ENCODE measurements around the gene GLB1L2.

The GLB1L2 gene

GRCh38 chr11:134349109-134349801 is 17.5 kb downstream of the GLB1L2 start:
- no peak for FAIRE-seq

- FAIRE-seq: no peak
Observed at GRCh38 chr11:134349802-134350355, 18.1 kb downstream of the GLB1L2 start.

- FAIRE-seq: no peak
Observed at GRCh38 chr11:134350381-134350780, 18.6 kb downstream of the GLB1L2 start.

- no peak for FAIRE-seq
Observed at GRCh38 chr11:134352111-134352510, 20.3 kb downstream of the GLB1L2 start.

GRCh38 chr11:134355136-134355535 is 23.3 kb downstream of the GLB1L2 start:
- no peak for FAIRE-seq

- FAIRE-seq: no peak
Observed at GRCh38 chr11:134355656-134356055, 23.9 kb downstream of the GLB1L2 start.

- FAIRE-seq: no peak
Observed at GRCh38 chr11:134356656-134357544, 25.1 kb downstream of the GLB1L2 start.

- no peak for FAIRE-seq
Observed at GRCh38 chr11:134357545-134357839, 25.7 kb downstream of the GLB1L2 start.

- no peak for FAIRE-seq
Observed at GRCh38 chr11:134358165-134358855, 26.5 kb downstream of the GLB1L2 start.

- no peak for FAIRE-seq
Observed at GRCh38 chr11:134358856-134359490, 27.2 kb downstream of the GLB1L2 start.

- FAIRE-seq: no peak
Observed at GRCh38 chr11:134359646-134360045, 27.9 kb downstream of the GLB1L2 start.

- no peak for FAIRE-seq
Observed at GRCh38 chr11:134360050-134360835, 28.5 kb downstream of the GLB1L2 start.

GRCh38 chr11:134361661-134362060 is 29.9 kb downstream of the GLB1L2 start:
- FAIRE-seq: no peak

- FAIRE-seq: no peak
Observed at GRCh38 chr11:134362192-134362901, 30.6 kb downstream of the GLB1L2 start.

- FAIRE-seq: no peak
Observed at GRCh38 chr11:134363161-134363560, 31.4 kb downstream of the GLB1L2 start.

GRCh38 chr11:134363592-134363991 is 31.8 kb downstream of the GLB1L2 start:
- no peak for FAIRE-seq

GRCh38 chr11:134364261-134364660 is 32.5 kb downstream of the GLB1L2 start:
- FAIRE-seq: no peak

GRCh38 chr11:134365011-134365925 is 33.5 kb downstream of the GLB1L2 start:
- FAIRE-seq: no peak

- no peak for FAIRE-seq
Observed at GRCh38 chr11:134366254-134366653, 34.5 kb downstream of the GLB1L2 start.

GRCh38 chr11:134367781-134368180 is 36.0 kb downstream of the GLB1L2 start:
- no peak for FAIRE-seq
